ENCODE data around the gene PRIM2.
"Not testable (repeated sequence)": the region's sequence is repeated elsewhere in the genome, so short reads cannot be mapped to it uniquely, and the experiment has no call there.

The PRIM2 gene

GRCh38 chr6:57432157-57432556 lies 114.7 kb downstream of the PRIM2 start:
- no peak for DNase-seq (ENCODE audit: low read depth)
- no peak overlapping the region for H3K4me3 ChIP-seq (ENCODE audit: low read length)
- no peak for TF ChIP-seq CTCF (conservative IDR thresholded peaks at IDR 0.05; ENCODE audit: low read depth, low read length)

- TF ChIP-seq CTCF (conservative IDR thresholded peaks at IDR 0.05; ENCODE audit: low read depth, low read length), result no peak
- DNase-seq (ENCODE audit: low read depth), result no peak
These were observed 115.7 kb downstream of the PRIM2 start for GRCh38 chr6:57432919-57433684.

GRCh38 chr6:57433790-57434189 lies 116.4 kb downstream of the PRIM2 start:
- not testable (repeated sequence) for DNase-seq (ENCODE audit: low read depth)

More at GRCh38 chr6:57432919-57433684, 115.7 kb downstream of the PRIM2 start:
- H3K4me3 ChIP-seq (ENCODE audit: low read length), result no peak overlapping the region

GRCh38 chr6:57434944-57435343 lies 117.5 kb downstream of the PRIM2 start:
- H3K4me3 ChIP-seq (ENCODE audit: low read length), result no peak overlapping the region
- no peak for DNase-seq (ENCODE audit: low read depth)
- no peak for TF ChIP-seq CTCF (conservative IDR thresholded peaks at IDR 0.05; ENCODE audit: low read depth, low read length)

More at GRCh38 chr6:57433790-57434189, 116.4 kb downstream of the PRIM2 start:
- not testable (repeated sequence) for H3K4me3 ChIP-seq (ENCODE audit: low read length)

- DNase-seq (ENCODE audit: low read depth), result no peak
- no peak for TF ChIP-seq CTCF (conservative IDR thresholded peaks at IDR 0.05; ENCODE audit: low read depth, low read length)
- H3K4me3 ChIP-seq (ENCODE audit: low read length), result no peak overlapping the region
These were observed 118.2 kb downstream of the PRIM2 start for GRCh38 chr6:57435475-57436160.

- not testable (repeated sequence) for DNase-seq (ENCODE audit: low read depth)
These were observed 123.3 kb downstream of the PRIM2 start for GRCh38 chr6:57440735-57441134.

GRCh38 chr6:57442133-57442532 lies 124.7 kb downstream of the PRIM2 start:
- H3K4me3 ChIP-seq (ENCODE audit: low read length); DNase-seq (ENCODE audit: low read depth): not testable (repeated sequence)

More at GRCh38 chr6:57440735-57441134, 123.3 kb downstream of the PRIM2 start:
- H3K4me3 ChIP-seq (ENCODE audit: low read length), result not testable (repeated sequence)

GRCh38 chr6:57443181-57443580 lies 125.8 kb downstream of the PRIM2 start:
- not testable (repeated sequence) for DNase-seq (ENCODE audit: low read depth); H3K4me3 ChIP-seq (ENCODE audit: low read length)

GRCh38 chr6:57444787-57445186 lies 127.4 kb downstream of the PRIM2 start:
- H3K4me3 ChIP-seq (ENCODE audit: low read length), result not testable (repeated sequence)

GRCh38 chr6:57445379-57445778 lies 127.9 kb downstream of the PRIM2 start:
- DNase-seq (ENCODE audit: low read depth); H3K4me3 ChIP-seq (ENCODE audit: low read length): not testable (repeated sequence)

More at GRCh38 chr6:57444787-57445186, 127.4 kb downstream of the PRIM2 start:
- DNase-seq (ENCODE audit: low read depth), result not testable (repeated sequence)

- H3K4me3 ChIP-seq (ENCODE audit: low read length); DNase-seq (ENCODE audit: low read depth): not testable (repeated sequence)
These were observed 128.5 kb downstream of the PRIM2 start for GRCh38 chr6:57445790-57446468.

- not testable (repeated sequence) for DNase-seq (ENCODE audit: low read depth)
These were observed 132.2 kb downstream of the PRIM2 start for GRCh38 chr6:57449496-57450066.

GRCh38 chr6:57459781-57460180 lies 142.4 kb downstream of the PRIM2 start:
- DNase-seq (ENCODE audit: low read depth), result not testable (repeated sequence)

More at GRCh38 chr6:57449496-57450066, 132.2 kb downstream of the PRIM2 start:
- H3K4me3 ChIP-seq (ENCODE audit: low read length), result not testable (repeated sequence)

GRCh38 chr6:57461022-57461421 lies 143.6 kb downstream of the PRIM2 start:
- not testable (repeated sequence) for H3K4me3 ChIP-seq (ENCODE audit: low read length); DNase-seq (ENCODE audit: low read depth)

More at GRCh38 chr6:57459781-57460180, 142.4 kb downstream of the PRIM2 start:
- H3K4me3 ChIP-seq (ENCODE audit: low read length), result not testable (repeated sequence)

Measured in retinal pigment epithelial cell (primary cell).